GM13976 (cell line): ENCODE data around the gene TTC27.

Experiments used
- DNase-seq: peaks from one replicate; pipeline ENCODE4 v3.0.0; 2012; ENCODE audit warnings: low spot score
- CTCF ChIP-seq: IDR thresholded peaks from 2 replicates; pipeline ENCODE4 v1.5.1; 2012; ENCODE audit warnings: borderline replicate concordance, mild to moderate bottlenecking; ENCODE audit not compliant: insufficient read depth; ENCODE audit errors: extremely low read depth, missing control alignments, control extremely low read depth
- in situ Hi-C: fragments of 300-500 bp; cut with MboI; formaldehyde crosslinking; loops from one replicate; pipeline ENCODE4 v1.12.0; 2022; ENCODE audit warnings: low sequenced_read_pairs, mixed read lengths, inconsistent platforms; ENCODE audit not compliant: unreplicated experiment

Gene TTC27

GRCh38 chr2:32714521-32714920, 86.7 kb downstream of the TTC27 start:
- no peak for TF ChIP-seq CTCF
- DNase-seq = no peak
- in situ Hi-C loops = no loop called here

GRCh38 chr2:32715391-32715841, 87.6 kb downstream of the TTC27 start:
- in situ Hi-C loops = no loop called here
- peak; percentile 55 for DNase-seq
- TF ChIP-seq CTCF = no peak

GRCh38 chr2:32715981-32716380, 88.1 kb downstream of the TTC27 start:
- in situ Hi-C loops = no loop called here
- TF ChIP-seq CTCF = no peak

GRCh38 chr2:32716598-32716997, 88.7 kb downstream of the TTC27 start:
- no peak for DNase-seq
- TF ChIP-seq CTCF = no peak
- in situ Hi-C loops = no loop called here

More at GRCh38 chr2:32715981-32716380, 88.1 kb downstream of the TTC27 start:
- DNase-seq = no peak

GRCh38 chr2:32718752-32719151, 90.9 kb downstream of the TTC27 start:
- no peak for DNase-seq
- in situ Hi-C loops = no loop called here
- no peak for TF ChIP-seq CTCF

GRCh38 chr2:32719430-32719829, 91.6 kb downstream of the TTC27 start:
- TF ChIP-seq CTCF = no peak
- in situ Hi-C loops = no loop called here
- DNase-seq = no peak
